Mucosa of gallbladder (tissue), 1 donor: Measurements from ENCODE around the gene ESPNL. TPM values are rescaled to one million over a fixed set of nuclear protein-coding genes. Genes with fewer than 3 reads are reported as not detected.

Source experiments
- DNase-seq: peaks from one replicate; pipeline ENCODE4 v3.0.0-alpha.2; 2020; ENCODE audit warnings: low spot score
- total RNA-seq: library from RNA; stranded (reverse); gene quantifications from one replicate; pipeline ENCODE4 v1.2.1, GENCODE V29; 2021
- donor health status: DM: no; HTN: no; CAD: no.

The ESPNL gene
- total RNA-seq, 1 donor from 2014 or later = 0.49 TPM

- no peak for DNase-seq
Observed at GRCh38 chr2:238157506-238158017, 57.4 kb downstream of the ESPNL start.

GRCh38 chr2:238158018-238158508 is 57.9 kb downstream of the ESPNL start:
- no peak for DNase-seq

GRCh38 chr2:238158509-238159070 is 58.5 kb downstream of the ESPNL start, which contains the start of gene ERFE:
TSS of gene ERFE (plus strand) at chr2:238158970. CDS start at chr2:238159008, 38 bp downstream.
- DNase-seq = no peak

- no peak for DNase-seq
Observed at GRCh38 chr2:238159071-238159539, 59.0 kb downstream of the ESPNL start.

GRCh38 chr2:238159661-238160205 is 59.6 kb downstream of the ESPNL start:
- no peak for DNase-seq

- no peak for DNase-seq
Observed at GRCh38 chr2:238160206-238161129, 60.3 kb downstream of the ESPNL start.

- DNase-seq = no peak
Observed at GRCh38 chr2:238161291-238162051, 61.3 kb downstream of the ESPNL start.

GRCh38 chr2:238162251-238162845 is 62.2 kb downstream of the ESPNL start:
- no peak for DNase-seq

GRCh38 chr2:238162846-238163441 is 62.8 kb downstream of the ESPNL start:
- DNase-seq = no peak

GRCh38 chr2:238163481-238164198 is 63.5 kb downstream of the ESPNL start:
- DNase-seq = no peak

GRCh38 chr2:238164906-238165287 is 64.8 kb downstream of the ESPNL start:
- no peak for DNase-seq

- DNase-seq = no peak
Observed at GRCh38 chr2:238165288-238165921, 65.3 kb downstream of the ESPNL start.

GRCh38 chr2:238166391-238167343 is 66.5 kb downstream of the ESPNL start:
- DNase-seq = no peak

- DNase-seq = no peak
Observed at GRCh38 chr2:238167344-238167715, 67.2 kb downstream of the ESPNL start.

- no peak for DNase-seq
Observed at GRCh38 chr2:238167761-238168160, 67.6 kb downstream of the ESPNL start.

GRCh38 chr2:238168196-238169047 is 68.3 kb downstream of the ESPNL start:
- no peak for DNase-seq

GRCh38 chr2:238169048-238169707 is 69.0 kb downstream of the ESPNL start:
- peak; percentile 38 for DNase-seq
